CD4-positive, alpha-beta memory T cell (primary cell): ENCODE results near the gene WDFY2. TPM values are rescaled to one million over a fixed set of nuclear protein-coding genes. Genes with fewer than 3 reads are reported as not detected.

Experiments used
- CTCF ChIA-PET: fragments of 350-600 bp; sonication (Branson Sonifier 250); formaldehyde crosslinking; loops from one replicate; lab custom pipeline; 2021; ENCODE audit warnings: inconsistent platforms; ENCODE audit not compliant: partially characterized antibody; lab: Charles Lee
- POLR2A ChIA-PET: fragments of 350-600 bp; sonication (Branson Sonifier 250); formaldehyde crosslinking; loops from one replicate; lab custom pipeline; 2021; ENCODE audit not compliant: partially characterized antibody; lab: Charles Lee
- DNase-seq, 5 donors: peaks; one replicate each; pipeline versions ENCODE4 v3.0.0 to v3.0.0-alpha.2; 2020 to 2022; ENCODE audit warnings: mixed read lengths in 1 of 5
- H3K27ac ChIP-seq: one replicate; pipeline ENCODE4 v1.7.0; 2013; ENCODE audit warnings: low read depth, low read length
- H3K27me3 ChIP-seq: 2 replicates; pipeline ENCODE4 v1.7.0; 2013; ENCODE audit warnings: mild to moderate bottlenecking, low read length, moderate library complexity; ENCODE audit not compliant: insufficient read depth
- H3K36me3 ChIP-seq: 2 replicates; pipeline ENCODE4 v1.7.0; 2013; ENCODE audit warnings: mild to moderate bottlenecking, low read length, moderate library complexity; ENCODE audit not compliant: insufficient read depth
- H3K4me1 ChIP-seq: 2 replicates; pipeline ENCODE4 v1.7.0; 2013; ENCODE audit warnings: mild to moderate bottlenecking, low read length, moderate library complexity; ENCODE audit not compliant: insufficient read depth
- H3K4me3 ChIP-seq, 2 donors: one replicate each; pipeline ENCODE4 v1.7.0; 2013; ENCODE audit warnings: low read length in 2 of 2, mild to moderate bottlenecking in 1 of 2
- H3K9me3 ChIP-seq, 2 donors: one replicate each; pipeline ENCODE4 v1.7.0; 2013; ENCODE audit warnings: low read length in 2 of 2, control low read depth in 1 of 2; ENCODE audit not compliant: control insufficient read depth in 1 of 2
- H3K27ac Mint-ChIP-seq, 7 donors: one replicate each; pipeline ENCODE4 v1.8.0; 2020 to 2021; ENCODE audit warnings: mixed read lengths in 7 of 7, mild to moderate bottlenecking in 6 of 7, inconsistent platforms in 3 of 7, moderate library complexity in 3 of 7
- H3K27me3 Mint-ChIP-seq, 2 donors: one replicate each; pipeline ENCODE4 v1.8.0; 2020 to 2021; ENCODE audit warnings: mixed read lengths in 2 of 2
- H3K36me3 Mint-ChIP-seq, 2 donors: one replicate each; pipeline ENCODE4 v1.8.0; 2020 to 2021; ENCODE audit warnings: mixed read lengths in 2 of 2, inconsistent platforms in 1 of 2, mild to moderate bottlenecking in 1 of 2
- H3K4me1 Mint-ChIP-seq, 4 donors: one replicate each; pipeline ENCODE4 v1.8.0; 2020 to 2021; ENCODE audit warnings: mixed read lengths in 4 of 4, mild to moderate bottlenecking in 1 of 4
- H3K4me3 Mint-ChIP-seq, 8 donors: one replicate each; pipeline ENCODE4 v1.8.0; 2020 to 2021; ENCODE audit warnings: mixed read lengths in 8 of 8, mild to moderate bottlenecking in 7 of 8, moderate library complexity in 6 of 8, inconsistent platforms in 3 of 8
- H3K9me3 Mint-ChIP-seq, 8 donors: one replicate each; pipeline ENCODE4 v1.8.0; 2020 to 2021; ENCODE audit warnings: mixed read lengths in 8 of 8, mild to moderate bottlenecking in 5 of 8, inconsistent platforms in 3 of 8, moderate library complexity in 1 of 8
- intact Hi-C: fragments of 100-400 bp; cut with micrococcal nuclease; formaldehyde crosslinking; loops from one replicate; pipeline ENCODE4 v1.15.1; 2023
- polyA plus RNA-seq, 2 donors: library from polyadenylated mRNA; unstranded; fragments of 300-500 nt; fragmentation: Illumina TruSeq; gene quantifications; one replicate each; pipeline ENCODE4 v1.2.3, GENCODE V29; 2021
- total RNA-seq, 2 experiments: library from RNA; stranded (reverse); gene quantifications; one replicate each; pipeline ENCODE4 v1.2.3, GENCODE V29; 2021

WDFY2 gene
- total and polyA plus RNA-seq, 4 experiments from 2014 or later, result 3.8 to 21.8 (median 14.5) TPM

- H3K4me1 Mint-ChIP-seq, result no peaks in the 10 kb centered on the region
- H3K4me3 Mint-ChIP-seq, result no peak overlapping the region
- CTCF ChIA-PET, result interaction anchor here (1.3 kb wide), 1 partner anchor 50 kb away, joined by 3 read pairs; no protein-coding TSS in a partner anchor
- intact Hi-C loops, result no loop called here
- Histone ChIP-seq H3K9me3 (peaks cover 0 to 5% of the 10 kb centered on the region in 2 donors), H3K27ac (no peak overlapping the region), H3K4me3 (no peak overlapping the region), H3K36me3 (peaks cover 12% of the 10 kb centered on the region), H3K4me1 (no peaks in the 10 kb centered on the region), H3K27me3 (no peaks in the 10 kb centered on the region)
- H3K27me3 Mint-ChIP-seq, result no peaks in the 10 kb centered on the region
- H3K9me3 Mint-ChIP-seq, result peaks cover 0 to 25% (median 14%) of the 10 kb centered on the region in 8 donors
- POLR2A ChIA-PET, result no interaction called here
- peaks cover 65 to 67% of the 10 kb centered on the region in 2 donors for H3K36me3 Mint-ChIP-seq
- DNase-seq, result no peak
- peak overlapping the region in 1 of 7 donors; percentile 37 for H3K27ac Mint-ChIP-seq
Measured at GRCh38 chr13:51747438-51748434, 163.5 kb downstream of the WDFY2 start.

- Mint-ChIP-seq H3K9me3 (no peaks in the 10 kb centered on the region), H3K27ac (peak overlapping the region in 1 of 7 donors; percentile 65), H3K36me3 (peaks cover 70 to 77% of the 10 kb centered on the region in 2 donors), H3K4me1 (peaks cover 0 to 4% (median 0%) of the 10 kb centered on the region in 4 donors), H3K27me3 (no peaks in the 10 kb centered on the region), H3K4me3 (no peak overlapping the region)
- ChIA-PET CTCF (no interaction called here), POLR2A (interaction anchor here (1.2 kb wide), 1 partner anchor 41 kb away, joined by 3 read pairs; no protein-coding TSS in a partner anchor)
- Histone ChIP-seq H3K4me1 (no peaks in the 10 kb centered on the region), H3K36me3 (peaks cover 32% of the 10 kb centered on the region), H3K27me3 (no peaks in the 10 kb centered on the region), H3K4me3 (no peak overlapping the region), H3K27ac (no peak overlapping the region), H3K9me3 (no peaks in the 10 kb centered on the region)
- DNase-seq, result no peak
- intact Hi-C loops, result no loop called here
Measured at GRCh38 chr13:51756651-51757050, 172.4 kb downstream of the WDFY2 start.

GRCh38 chr13:51758691-51759090 lies 174.4 kb downstream of the WDFY2 start:
- H3K9me3 ChIP-seq, result no peaks in the 10 kb centered on the region
- CTCF ChIA-PET, result interaction anchor here (0.7 to 1.0 kb wide), 2 partner anchors 12 to 146 kb away, joined by 3 to 4 read pairs; no protein-coding TSS in a partner anchor
- peaks cover 27% of the 10 kb centered on the region for H3K36me3 ChIP-seq
- no peaks in the 10 kb centered on the region for H3K27me3 ChIP-seq
- POLR2A ChIA-PET, result interaction anchor here (1.1 kb wide), 1 partner anchor 306 kb away, joined by 3 read pairs; the partner anchor contains the start of gene INTS6
- Mint-ChIP-seq H3K27me3 (no peaks in the 10 kb centered on the region), H3K4me1 (peaks cover 0 to 9% (median 8%) of the 10 kb centered on the region in 4 donors), H3K27ac (peak overlapping the region in 1 of 7 donors; percentile 3), H3K9me3 (no peaks in the 10 kb centered on the region), H3K36me3 (peaks cover 67 to 70% of the 10 kb centered on the region in 2 donors), H3K4me3 (no peak overlapping the region)
- intact Hi-C loops, result no loop called here
- no peak overlapping the region for H3K4me3 ChIP-seq
- no peak overlapping the region for H3K27ac ChIP-seq
- H3K4me1 ChIP-seq, result peaks cover 6% of the 10 kb centered on the region
- no peak for DNase-seq

- DNase-seq, result no peak
- no peaks in the 10 kb centered on the region for H3K27me3 Mint-ChIP-seq
- H3K9me3 Mint-ChIP-seq, result peaks cover 0 to 2% (median 0%) of the 10 kb centered on the region in 8 donors
- intact Hi-C loops, result no loop called here
- POLR2A ChIA-PET, result no interaction called here
- Histone ChIP-seq H3K9me3 (no peaks in the 10 kb centered on the region), H3K27ac (no peak overlapping the region), H3K27me3 (no peaks in the 10 kb centered on the region), H3K4me1 (peaks cover 11% of the 10 kb centered on the region), H3K36me3 (peaks cover 27% of the 10 kb centered on the region), H3K4me3 (no peak overlapping the region)
- no peak overlapping the region for H3K4me3 Mint-ChIP-seq
- H3K27ac Mint-ChIP-seq, result peak overlapping the region in 2 of 7 donors; percentile 8 to 38
- CTCF ChIA-PET, result no interaction called here
- H3K36me3 Mint-ChIP-seq, result peaks cover 63 to 67% of the 10 kb centered on the region in 2 donors
- H3K4me1 Mint-ChIP-seq, result peaks cover 4 to 14% (median 12%) of the 10 kb centered on the region in 4 donors
Measured at GRCh38 chr13:51759240-51759639, 175.0 kb downstream of the WDFY2 start.

GRCh38 chr13:51760592-51760991 lies 176.3 kb downstream of the WDFY2 start:
- H3K27ac ChIP-seq, result no peak overlapping the region
- CTCF ChIA-PET, result interaction anchor here (1.0 kb wide), 1 partner anchor 37 kb away, joined by 5 read pairs; no protein-coding TSS in a partner anchor
- peaks cover 15 to 27% (median 23%) of the 10 kb centered on the region in 4 donors for H3K4me1 Mint-ChIP-seq

GRCh38 chr13:51761643-51762350 lies 177.5 kb downstream of the WDFY2 start:
- H3K9me3 Mint-ChIP-seq, result peaks cover 0 to 2% (median 0%) of the 10 kb centered on the region in 8 donors
- intact Hi-C loops, result no loop called here
- peaks cover 53 to 58% of the 10 kb centered on the region in 2 donors for H3K36me3 Mint-ChIP-seq
- H3K4me1 Mint-ChIP-seq, result peaks cover 15 to 35% (median 24%) of the 10 kb centered on the region in 4 donors
- ChIA-PET CTCF (interaction anchor here (1.0 to 1.6 kb wide), 2 partner anchors 36 to 37 kb away, joined by 4 to 5 read pairs; no protein-coding TSS in a partner anchor), POLR2A (interaction anchor here (1.0 to 1.8 kb wide), 2 partner anchors 41 to 308 kb away, joined by 3 to 7 read pairs; no protein-coding TSS in a partner anchor)
- no peaks in the 10 kb centered on the region for H3K27me3 ChIP-seq
- DNase-seq, result no peak
- peaks cover 22% of the 10 kb centered on the region for H3K4me1 ChIP-seq
- H3K36me3 ChIP-seq, result peaks cover 10% of the 10 kb centered on the region
- no peaks in the 10 kb centered on the region for H3K9me3 ChIP-seq
- H3K27me3 Mint-ChIP-seq, result no peaks in the 10 kb centered on the region
- H3K27ac ChIP-seq, result no peak overlapping the region
- H3K4me3 Mint-ChIP-seq, result no peak overlapping the region
- H3K27ac Mint-ChIP-seq, result peak overlapping the region in 4 of 7 donors; percentile 10 to 73 (median 38)
- no peak overlapping the region for H3K4me3 ChIP-seq

More at GRCh38 chr13:51760592-51760991, 176.3 kb downstream of the WDFY2 start:
- Mint-ChIP-seq H3K27ac (peak overlapping the region in 1 of 7 donors; percentile 64), H3K36me3 (peaks cover 54 to 63% of the 10 kb centered on the region in 2 donors), H3K9me3 (peaks cover 0 to 2% (median 0%) of the 10 kb centered on the region in 8 donors), H3K4me3 (no peak overlapping the region), H3K27me3 (no peaks in the 10 kb centered on the region)
- POLR2A ChIA-PET, result interaction anchor here (1.8 kb wide), 1 partner anchor 307 kb away, joined by 7 read pairs; no protein-coding TSS in a partner anchor
- Histone ChIP-seq H3K36me3 (peaks cover 21% of the 10 kb centered on the region), H3K9me3 (no peaks in the 10 kb centered on the region), H3K4me1 (peaks cover 22% of the 10 kb centered on the region), H3K27me3 (no peaks in the 10 kb centered on the region), H3K4me3 (no peak overlapping the region)
- no peak for DNase-seq
- intact Hi-C loops, result no loop called here
